22Rv1 (cell line): ENCODE measurements around the gene TMEM126A.

Source experiments
- CTCF ChIP-seq: fragments of 450-650 bp; IDR thresholded peaks from 2 replicates; pipeline ENCODE4 v1.5.1; 2017; ENCODE audit warnings: mild to moderate bottlenecking
- ZFX ChIP-seq: fragments of 450-650 bp; IDR thresholded peaks from 2 replicates; pipeline ENCODE4 v1.6.1; 2017; ENCODE audit warnings: antibody characterized with exemption, borderline replicate concordance

GRCh38 chr11:85685820-85686459 is 38.2 kb downstream of the TMEM126A start, which contains the start of gene CCDC89:
- TF ChIP-seq CTCF: no peak
- TF ChIP-seq ZFX: no peak
